SK-N-SH (cell line): ENCODE results near the gene LY6G6D. TPM values are rescaled to one million over a fixed set of nuclear protein-coding genes. Genes with fewer than 3 reads are reported as not detected.

Experiments used
- CTCF ChIA-PET: fragments of 300-600, 350-600 bp; formaldehyde crosslinking; extraction: SDS; loops from one replicate; lab custom pipeline; 2021; lab: Yijun Ruan, JAX
- POLR2A ChIA-PET: fragments of 350-600 bp; sonication (Branson Sonifier 250); formaldehyde crosslinking; extraction: SDS; loops from one replicate; lab custom pipeline; 2020; ENCODE audit warnings: antibody characterized with exemption, inconsistent platforms; lab: Yijun Ruan, JAX
- DNase-seq: peaks from one replicate; pipeline ENCODE4 v3.0.0; 2012
- H2AFZ ChIP-seq: fragments of 200-600 bp; sonication (generic); 2 replicates; pipeline ENCODE4 v1.8.1; 2016; ENCODE audit warnings: antibody characterized with exemption, mild to moderate bottlenecking, low read depth
- H3F3A ChIP-seq: fragments of 200-600 bp; sonication (generic); replicated peaks from 2 replicates; pipeline ENCODE3; 2016; ENCODE audit warnings: antibody characterized with exemption, mild to moderate bottlenecking; ENCODE audit not compliant: insufficient read depth
- H3K27ac ChIP-seq, 2 experiments: fragments of 200-500 bp in 1 of 2; fragments of 200-600 bp in 1 of 2; sonication (Bioruptor generic) in 1 of 2; sonication (generic), shearing (Covaris generic) in 1 of 2; 2 replicates each; pipeline versions ENCODE4 v1.5.1 to v1.6.1; 2014 to 2016; ENCODE audit warnings: low read depth in 2 of 2, inconsistent platforms in 1 of 2, low read length in 1 of 2, mild to moderate bottlenecking in 1 of 2, mixed read lengths in 1 of 2
- H3K27me3 ChIP-seq: fragments of 200-600 bp; sonication (generic), shearing (Covaris generic); 2 replicates; pipeline ENCODE4 v1.6.1; 2016; ENCODE audit warnings: mixed run types; ENCODE audit not compliant: insufficient read depth
- H3K36me3 ChIP-seq, 2 experiments: fragments of 200-500 bp in 1 of 2; fragments of 200-600 bp in 1 of 2; sonication (Bioruptor generic) in 1 of 2; sonication (generic) in 1 of 2; replicated peaks in 1 of 2; 2 replicates each; pipeline versions ENCODE3 to v1.5.1; 2014 to 2016; ENCODE audit warnings: low read length in 1 of 2, mild to moderate bottlenecking in 1 of 2; ENCODE audit not compliant: insufficient read depth in 2 of 2, control insufficient read depth in 1 of 2
- H3K4me1 ChIP-seq, 2 experiments: fragments of 200-500 bp in 1 of 2; fragments of 200-600 bp in 1 of 2; sonication (Bioruptor generic) in 1 of 2; sonication (generic), shearing (Covaris generic) in 1 of 2; 2 replicates each; pipeline versions ENCODE4 v1.5.1 to v1.6.1; 2014 to 2016; ENCODE audit warnings: low read depth in 1 of 2, low read length in 1 of 2, mixed run types in 1 of 2; ENCODE audit not compliant: insufficient read depth in 2 of 2, control insufficient read depth in 1 of 2
- H3K4me2 ChIP-seq: fragments of 200-600 bp; sonication (generic), shearing (Covaris generic); 2 replicates; pipeline ENCODE4 v1.6.1; 2017; ENCODE audit warnings: mixed run types
- H3K4me3 ChIP-seq, 2 experiments: fragments of 200-500 bp in 1 of 2; fragments of 200-600 bp in 1 of 2; sonication (Bioruptor generic) in 1 of 2; sonication (generic), shearing (Covaris generic) in 1 of 2; 2 replicates each; pipeline versions ENCODE4 v1.5.1 to v1.8.1; 2014 to 2016; ENCODE audit warnings: low read depth in 2 of 2, inconsistent platforms in 1 of 2, low read length in 1 of 2, mild to moderate bottlenecking in 1 of 2, mixed read lengths in 1 of 2, moderate library complexity in 1 of 2
- H3K79me2 ChIP-seq: fragments of 200-600 bp; sonication (generic); 2 replicates; pipeline ENCODE4 v1.8.1; 2017; ENCODE audit warnings: mild to moderate bottlenecking; ENCODE audit not compliant: insufficient read depth
- H3K9ac ChIP-seq: fragments of 200-600 bp; sonication (generic); 2 replicates; pipeline ENCODE4 v1.6.1; 2017; ENCODE audit warnings: mixed run types
- H3K9me2 ChIP-seq: fragments of 200-600 bp; sonication (generic); 2 replicates; pipeline ENCODE4 v1.6.1; 2017; ENCODE audit warnings: mixed run types
- H3K9me3 ChIP-seq: fragments of 200-600 bp; sonication (generic); 2 replicates; pipeline ENCODE4 v1.6.1; 2017; ENCODE audit warnings: mixed run types, mild to moderate bottlenecking, moderate library complexity
- H4K20me1 ChIP-seq: fragments of 200-600 bp; sonication (generic); 2 replicates; pipeline ENCODE4 v1.6.1; 2017; ENCODE audit warnings: mild to moderate bottlenecking, mixed run types; ENCODE audit not compliant: insufficient read depth
- CTCF ChIP-seq: fragments of 200-600 bp; sonication (generic); IDR thresholded peaks from 2 replicates; pipeline ENCODE4 v1.6.1; 2017; ENCODE audit warnings: antibody characterized with exemption, mild to moderate bottlenecking, moderate library complexity
- ELF1 ChIP-seq: IDR thresholded peaks from 2 replicates; pipeline ENCODE4 v1.4.0; 2012
- FOXM1 ChIP-seq: IDR thresholded peaks from 2 replicates; pipeline ENCODE4 v1.4.0; 2012; ENCODE audit warnings: low read depth, mild to moderate bottlenecking
- MXI1 ChIP-seq: IDR thresholded peaks from 2 replicates; pipeline ENCODE4 v1.6.1; 2012; ENCODE audit warnings: mild to moderate bottlenecking, low read depth, low read length, improper control_type of control experiment
- RAD21 ChIP-seq: IDR thresholded peaks from 2 replicates; pipeline ENCODE4 v1.6.1; 2012; ENCODE audit warnings: mild to moderate bottlenecking, low read length
- SIN3A ChIP-seq: IDR thresholded peaks from 2 replicates; pipeline ENCODE4 v1.6.1; 2012; ENCODE audit warnings: low read depth, mild to moderate bottlenecking, low read length, moderate library complexity, borderline replicate concordance
- SMC3 ChIP-seq: IDR thresholded peaks from 2 replicates; pipeline ENCODE4 v1.6.1; 2012; ENCODE audit warnings: low read depth, low read length, improper control_type of control experiment
- TEAD4 ChIP-seq: IDR thresholded peaks from 2 replicates; pipeline ENCODE4 v1.4.0; 2012; ENCODE audit warnings: mild to moderate bottlenecking, borderline replicate concordance; ENCODE audit not compliant: insufficient read depth
- YY1 ChIP-seq: IDR thresholded peaks from 2 replicates; pipeline ENCODE4 v1.4.0; 2012; ENCODE audit warnings: low read depth, mild to moderate bottlenecking
- WGBS: methylation state at CpG from one replicate; pipeline ENCODE4 v1.1.6; 2017; ENCODE audit warnings: low lambda C conversion rate; 5-methylcytosine and 5-hydroxymethylcytosine counted together
- polyA plus RNA-seq, 3 experiments: library from polyadenylated mRNA; depleted of rRNA; stranded (reverse); fragments of >200 nt; gene quantifications; 2 replicates each; pipeline ENCODE4 v1.2.3, GENCODE V29; 2012
- TF ChIP-seq, protein P1 (sequence below): IDR thresholded peaks from 2 replicates; pipeline ENCODE4 v1.4.0; 2012; ENCODE audit warnings: low read depth, borderline replicate concordance

The LY6G6D gene
- polyA plus RNA-seq, 1 of the 3 experiments (the other 2 are of a cell fraction), result not detected

GRCh38 chr6:31677955-31678354 lies 37.2 kb upstream of the LY6G6D start:
- Histone ChIP-seq H3K27me3 (no peaks in the 10 kb centered on the region), H3K9me2 (no peaks in the 10 kb centered on the region), H3K4me2 (no peak overlapping the region), H3K4me3 (no peak overlapping the region), H3K27ac (no peak overlapping the region), H4K20me1 (no peaks in the 10 kb centered on the region), H3K79me2 (no peaks in the 10 kb centered on the region), H3K4me1 (peaks cover 3 to 7% of the 10 kb centered on the region in 2 experiments; a peak in 2 of 4 replicates), H3K9me3 (no peaks in the 10 kb centered on the region), H3F3A (peaks cover 12% of the 10 kb centered on the region), H3K36me3 (peaks cover 0 to 3% of the 10 kb centered on the region in 2 experiments), H2AFZ (no peak overlapping the region), H3K9ac (no peak overlapping the region)
- DNase-seq, result no peak
- TF ChIP-seq, protein P1, sequence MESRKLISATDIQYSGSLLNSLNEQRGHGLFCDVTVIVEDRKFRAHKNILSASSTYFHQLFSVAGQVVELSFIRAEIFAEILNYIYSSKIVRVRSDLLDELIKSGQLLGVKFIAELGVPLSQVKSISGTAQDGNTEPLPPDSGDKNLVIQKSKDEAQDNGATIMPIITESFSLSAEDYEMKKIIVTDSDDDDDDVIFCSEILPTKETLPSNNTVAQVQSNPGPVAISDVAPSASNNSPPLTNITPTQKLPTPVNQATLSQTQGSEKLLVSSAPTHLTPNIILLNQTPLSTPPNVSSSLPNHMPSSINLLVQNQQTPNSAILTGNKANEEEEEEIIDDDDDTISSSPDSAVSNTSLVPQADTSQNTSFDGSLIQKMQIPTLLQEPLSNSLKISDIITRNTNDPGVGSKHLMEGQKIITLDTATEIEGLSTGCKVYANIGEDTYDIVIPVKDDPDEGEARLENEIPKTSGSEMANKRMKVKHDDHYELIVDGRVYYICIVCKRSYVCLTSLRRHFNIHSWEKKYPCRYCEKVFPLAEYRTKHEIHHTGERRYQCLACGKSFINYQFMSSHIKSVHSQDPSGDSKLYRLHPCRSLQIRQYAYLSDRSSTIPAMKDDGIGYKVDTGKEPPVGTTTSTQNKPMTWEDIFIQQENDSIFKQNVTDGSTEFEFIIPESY, result no peak
- ChIA-PET CTCF (interaction anchor here (2.1 kb wide), 1 partner anchor 152 kb away, joined by 9 read pairs; no protein-coding TSS in a partner anchor), POLR2A (no interaction called here)
- 69% methylated on average over 8 of the region's 8 CpGs for WGBS

DNA sequence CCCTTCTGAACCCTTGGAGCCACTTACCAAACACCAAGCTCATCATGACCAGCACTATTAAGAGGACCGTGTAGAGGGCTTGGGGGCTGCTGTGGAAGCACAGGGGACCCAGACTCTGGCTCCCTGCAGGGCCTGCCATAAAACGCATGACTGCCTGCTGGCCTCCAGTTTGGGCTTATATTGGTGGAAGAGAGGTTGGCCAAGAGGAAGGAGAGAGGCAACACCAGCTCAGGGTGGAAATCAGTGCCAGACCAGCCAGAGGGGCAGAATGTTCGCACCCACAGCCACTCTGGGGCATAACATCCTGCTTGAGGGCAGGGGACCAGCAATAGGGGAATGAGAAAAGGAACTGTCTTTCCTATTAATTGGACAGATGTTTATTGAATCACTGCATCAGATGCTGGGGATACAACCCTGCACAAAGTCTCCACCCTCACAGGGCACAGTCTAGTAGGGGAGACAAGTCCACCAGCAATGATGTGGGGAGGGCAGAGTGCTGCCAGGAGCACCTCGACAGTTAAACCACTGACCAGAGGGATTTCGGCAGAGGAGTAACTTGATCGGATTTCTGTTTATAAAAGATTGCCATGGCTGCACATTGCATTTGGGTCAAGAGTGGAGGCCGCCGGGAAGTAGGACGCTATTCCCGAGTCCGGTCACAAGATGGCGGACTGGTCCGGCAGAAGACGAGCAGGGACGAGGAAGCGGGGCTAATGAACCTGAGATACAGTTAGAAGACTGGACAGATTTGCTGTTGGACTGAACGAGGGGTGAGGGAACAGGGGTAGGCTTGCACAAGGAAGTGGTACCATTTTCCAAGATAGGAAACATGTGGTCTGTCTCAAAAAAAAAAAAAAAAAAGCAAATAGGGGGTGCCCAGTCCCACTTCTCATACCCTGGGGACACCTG lies 34.7 kb upstream of the LY6G6D start, which contains the start of gene LY6G5C:
Gene LY6G5C, minus strand, starts transcription at position 842 of the 909 bp plus-strand sequence. Its CDS starts 694 bp downstream, at position 148.
- Histone ChIP-seq H3K4me3 (peak within 1 kb of the TSS in 1 of 2 experiments; percentile 31; a peak in 1 of 4 replicates), H2AFZ (peak within 1 kb of the TSS; percentile 85), H3K9me3 (no peaks in the 10 kb centered on the region), H3F3A (peaks cover 2% of the 10 kb centered on the region), H3K4me2 (peak within 1 kb of the TSS; percentile 46), H3K4me1 (peaks cover 3 to 7% of the 10 kb centered on the region in 2 experiments; a peak in 2 of 4 replicates), H3K79me2 (no peaks in the 10 kb centered on the region), H3K9ac (no peak within 1 kb of the TSS), H3K27ac (peak within 1 kb of the TSS in 1 of 2 experiments; percentile 31; a peak in 1 of 4 replicates), H4K20me1 (no peaks in the 10 kb centered on the region), H3K36me3 (no peaks in the 10 kb centered on the region), H3K27me3 (no peaks in the 10 kb centered on the region), H3K9me2 (no peaks in the 10 kb centered on the region)
- ChIA-PET CTCF (interaction anchor here (0.6 to 3.2 kb wide), 27 partner anchors 9 to 371 kb away, joined by 3 to 29 read pairs (median 4); partner anchors contain the start of genes GPANK1, LY6G5B, MSH5 and NEU1), POLR2A (interaction anchor here (0.7 kb wide), 1 partner anchor 220 kb away, joined by 3 read pairs; no protein-coding TSS in a partner anchor)
- TF ChIP-seq ELF1 (no peak), FOXM1 (no peak), YY1 (0 out of 2 replicates have a peak, but pooled peaks have one; percentile 22), SIN3A (0 out of 2 replicates have a peak, but pooled peaks have one; percentile 60), RAD21 (peak; percentile 96), MXI1 (peak; percentile 56; the same call in 1 of the 2 replicates), CTCF (peak; percentile 69), TEAD4 (no peak), SMC3 (peak; percentile 91)
- peak; percentile 88 for DNase-seq
- 11% methylated on average over 17 of the region's 17 CpGs for WGBS
